ENCODE measurements around the gene PKD1.

- TF ChIP-seq EZH2 (IDR thresholded peaks at IDR 0.05; ENCODE audit: low read depth): no peak
- TF ChIP-seq CTCF (conservative IDR thresholded peaks at IDR 0.05): no peak
These were observed 38.9 kb upstream of the PKD1 start for GRCh38 chr16:2174396-2175131.
